ENCODE results near the gene CYB561.

CYB561 gene

GRCh38 chr17:63443053-63443452, 3.1 kb downstream of the CYB561 start:
- Histone ChIP-seq H3K4me3 (ENCODE audit: low read depth, low read length) (no peak overlapping the region), H3K36me3 (ENCODE audit: control insufficient read depth in 2 of 2, insufficient read depth in 1 of 2, low read length in 2 of 2) (no peaks in the 10 kb centered on the region), H3K4me1 (ENCODE audit: control insufficient read depth, insufficient read depth, low read length) (0 out of 2 replicates have a peak, but pooled peaks cover 2% of the 10 kb centered on the region), H3K27ac (ENCODE audit: extremely low read depth, low read depth, low read length) (no peak overlapping the region), H3K9me3 (ENCODE audit: control insufficient read depth, insufficient read depth, low read depth, low read length) (no peaks in the 10 kb centered on the region)
- TF ChIP-seq ZIC2 (tag by site-specific recombination; IDR thresholded peaks at IDR 0.05) = no peak
- TF ChIP-seq ZNF23 (tag by site-specific recombination; IDR thresholded peaks at IDR 0.05; ENCODE audit: borderline replicate concordance) = no peak
- no peak for TF ChIP-seq ZNF362 (tag by site-specific recombination; IDR thresholded peaks at IDR 0.05)
- no peak for TF ChIP-seq ZNF133 (tag by site-specific recombination; IDR thresholded peaks at IDR 0.05)
- TF ChIP-seq GFI1B (tag by site-specific recombination; IDR thresholded peaks at IDR 0.05) = no peak
- no peak for TF ChIP-seq ZNF529 (tag by site-specific recombination; IDR thresholded peaks at IDR 0.05; ENCODE audit: insufficient replicate concordance)
- no peak for TF ChIP-seq KLF17 (tag by site-specific recombination; IDR thresholded peaks at IDR 0.05)
- TF ChIP-seq ZNF366 (tag by site-specific recombination; conservative IDR thresholded peaks at IDR 0.05) = no peak
- TF ChIP-seq ZBTB17 (tag by site-specific recombination; IDR thresholded peaks at IDR 0.05) = no peak
- POLR2A ChIA-PET = interaction anchor here (1.0 kb wide), 1 partner anchor 12 kb away, joined by 3 read pairs; no protein-coding TSS in a partner anchor
- CTCF ChIA-PET = interaction anchor here (0.7 to 4.9 kb wide), 11 partner anchors 10 to 857 kb away, joined by 3 to 35 read pairs (median 5); partner anchors contain the start of gene ACE

GRCh38 chr17:63442549-63443035, 3.5 kb downstream of the CYB561 start:
- ChIA-PET POLR2A (no interaction called here), CTCF (interaction anchor here (0.7 to 4.9 kb wide), 11 partner anchors 9 to 857 kb away, joined by 3 to 35 read pairs (median 5); partner anchors contain the start of gene ACE)

More at GRCh38 chr17:63442549-63443035, 3.5 kb downstream of the CYB561 start:
- Histone ChIP-seq H3K4me3 (ENCODE audit: low read depth, low read length) (no peak overlapping the region), H3K36me3 (ENCODE audit: control insufficient read depth in 2 of 2, insufficient read depth in 1 of 2, low read length in 2 of 2) (no peaks in the 10 kb centered on the region), H3K4me1 (ENCODE audit: control insufficient read depth, insufficient read depth, low read length) (0 out of 2 replicates have a peak, but pooled peaks cover 2% of the 10 kb centered on the region), H3K9me3 (ENCODE audit: control insufficient read depth, insufficient read depth, low read depth, low read length) (no peaks in the 10 kb centered on the region), H3K27ac (ENCODE audit: extremely low read depth, low read depth, low read length) (no peak overlapping the region)
- peak; percentile 66 for TF ChIP-seq CTCF (tag by site-specific recombination; IDR thresholded peaks at IDR 0.05)
- peak; percentile 51 for TF ChIP-seq ZFHX2 (tag by site-specific recombination; conservative IDR thresholded peaks at IDR 0.05)
- TF ChIP-seq ZNF148 (tag by site-specific recombination; IDR thresholded peaks at IDR 0.05; ENCODE audit: borderline replicate concordance) = no peak
